A172 (cell line): ENCODE measurements around the gene ADAMTS18. TPM values are rescaled to one million over a fixed set of nuclear protein-coding genes. Genes with fewer than 3 reads are reported as not detected.

Experiments used
- total RNA-seq: library from RNA; depleted of rRNA; stranded (reverse); fragments of >200 nt; shearing (Covaris generic); gene quantifications from 2 replicates; pipeline ENCODE4 v1.2.3, GENCODE V29; 2014; rRNA removed

ADAMTS18 gene
- total RNA-seq, 1 experiment from 2014 or later, result not detected

Other genes with a start within 250 kb of the ADAMTS18 start
- gene MON1B, start 243.8 kb downstream of the ADAMTS18 start, total RNA-seq, result 8.5 and 10.7 TPM in 2 replicates
- 0.12 TPM in 1 of 2 replicates, not detected in the other for gene SYCE1L, start 235.6 kb downstream of the ADAMTS18 start, total RNA-seq